Spinal cord (tissue), 10 donors: ENCODE data around the gene CNTFR. TPM values are rescaled to one million over a fixed set of nuclear protein-coding genes. Genes with fewer than 3 reads are reported as not detected.

ENCODE experiments used
- DNase-seq, 6 donors: peaks; one replicate each; pipeline versions ENCODE4 v3.0.0 to v3.0.0-alpha.2; 2013 to 2015; ENCODE audit warnings: low spot score in 6 of 6, low read depth in 4 of 6
- H3K27ac ChIP-seq: one replicate; pipeline ENCODE4 v1.5.1; 2013; ENCODE audit warnings: low read depth, low read length, control low read depth
- H3K27me3 ChIP-seq: one replicate; pipeline ENCODE4 v1.6.1; 2013; ENCODE audit warnings: low read length; ENCODE audit not compliant: control insufficient read depth, insufficient read depth
- H3K36me3 ChIP-seq: one replicate; pipeline ENCODE4 v1.6.1; 2013; ENCODE audit warnings: low read length; ENCODE audit not compliant: control insufficient read depth, insufficient read depth
- H3K4me1 ChIP-seq: one replicate; pipeline ENCODE4 v1.6.1; 2013; ENCODE audit warnings: low read length; ENCODE audit not compliant: control insufficient read depth, insufficient read depth
- H3K4me3 ChIP-seq: one replicate; pipeline ENCODE4 v1.5.1; 2013; ENCODE audit warnings: low read depth, low read length, control low read depth
- H3K9me3 ChIP-seq: one replicate; pipeline ENCODE4 v1.6.1; 2013; ENCODE audit warnings: low read length; ENCODE audit not compliant: control insufficient read depth, insufficient read depth
- whole genome bisulfite sequencing: methylation state at CpG from one replicate; pipeline ENCODE4 v1.1.5; 2013; ENCODE audit warnings: missing lambda C conversion rate; ENCODE audit not compliant: insufficient coverage; 5-methylcytosine and 5-hydroxymethylcytosine counted together
- polyA plus RNA-seq, 2 donors: library from polyadenylated mRNA; unstranded; fragments of 120-200 nt; gene quantifications; one replicate each; pipeline ENCODE4 v1.2.1, GENCODE V29; 2013; ENCODE audit not compliant: insufficient read length in 2 of 2
- total RNA-seq, 2 donors: library from RNA; depleted of rRNA in 1 of 2; stranded (reverse); fragments of 120-200 nt in 1 of 2; fragments of >200 nt in 1 of 2; gene quantifications; one replicate each; pipeline versions ENCODE4 v1.2.3 to v1.2.4, GENCODE V29; 2013 to 2014
- donor health status: healthy.

Gene CNTFR
- total and polyA plus RNA-seq, 4 donors = 9.6 to 110 (median 62.3) TPM

- peaks cover 28% of the 10 kb centered on the region for H3K4me1 ChIP-seq
- H3K36me3 ChIP-seq = peaks cover 7% of the 10 kb centered on the region
- no peaks in the 10 kb centered on the region for H3K9me3 ChIP-seq
- no peak for DNase-seq
- no peak overlapping the region for H3K4me3 ChIP-seq
- H3K27me3 ChIP-seq = no peaks in the 10 kb centered on the region
- H3K27ac ChIP-seq = no peak overlapping the region
Observed at GRCh38 chr9:34606190-34606589, 16.7 kb upstream of the CNTFR start.

- H3K27ac ChIP-seq = no peak overlapping the region
- DNase-seq = peak in 4 of 6 donors; percentile 75 to 95 (median 86)
- WGBS = 36% methylated on average over 2 of the region's 4 CpGs
- H3K9me3 ChIP-seq = no peaks in the 10 kb centered on the region
- no peaks in the 10 kb centered on the region for H3K36me3 ChIP-seq
- H3K4me3 ChIP-seq = no peak overlapping the region
- peaks cover 23% of the 10 kb centered on the region for H3K4me1 ChIP-seq
- H3K27me3 ChIP-seq = no peaks in the 10 kb centered on the region
Observed at GRCh38 chr9:34603610-34604231, 14.2 kb upstream of the CNTFR start.

GRCh38 chr9:34601937-34602573 lies 12.5 kb upstream of the CNTFR start:
- WGBS = 40% methylated on average over 1 of the region's 6 CpGs
- DNase-seq = peak in 2 of 6 donors; percentile 68 to 74
- no peaks in the 10 kb centered on the region for H3K9me3 ChIP-seq
- no peaks in the 10 kb centered on the region for H3K27me3 ChIP-seq
- no peak overlapping the region for H3K27ac ChIP-seq
- peaks cover 23% of the 10 kb centered on the region for H3K4me1 ChIP-seq
- no peaks in the 10 kb centered on the region for H3K36me3 ChIP-seq
- no peak overlapping the region for H3K4me3 ChIP-seq

GRCh38 chr9:34600908-34601307 lies 11.4 kb upstream of the CNTFR start:
- Histone ChIP-seq H3K9me3 (no peaks in the 10 kb centered on the region), H3K4me3 (no peak overlapping the region), H3K27me3 (no peaks in the 10 kb centered on the region), H3K4me1 (peaks cover 23% of the 10 kb centered on the region), H3K36me3 (no peaks in the 10 kb centered on the region), H3K27ac (no peak overlapping the region)
- no peak for DNase-seq
- 38% methylated on average over 1 of the region's 1 CpG for WGBS

- no peak overlapping the region for H3K27ac ChIP-seq
- no peaks in the 10 kb centered on the region for H3K9me3 ChIP-seq
- WGBS = no CpG with 5 or more reads among the region's 1 CpG
- no peak for DNase-seq
- H3K36me3 ChIP-seq = no peaks in the 10 kb centered on the region
- no peaks in the 10 kb centered on the region for H3K27me3 ChIP-seq
- no peak overlapping the region for H3K4me3 ChIP-seq
- peaks cover 23% of the 10 kb centered on the region for H3K4me1 ChIP-seq
Observed at GRCh38 chr9:34599546-34599945, 10.0 kb upstream of the CNTFR start.

GRCh38 chr9:34594177-34594576 lies 4.7 kb upstream of the CNTFR start:
- H3K4me3 ChIP-seq = no peak overlapping the region
- H3K27me3 ChIP-seq = peaks cover 20% of the 10 kb centered on the region
- no CpG with 5 or more reads among the region's 9 CpGs for WGBS
- H3K36me3 ChIP-seq = no peaks in the 10 kb centered on the region
- no peaks in the 10 kb centered on the region for H3K9me3 ChIP-seq
- no peak overlapping the region for H3K27ac ChIP-seq
- no peak for DNase-seq
- peaks cover 42% of the 10 kb centered on the region for H3K4me1 ChIP-seq

GRCh38 chr9:34592895-34593601 lies 3.5 kb upstream of the CNTFR start:
- Histone ChIP-seq H3K27me3 (peaks cover 20% of the 10 kb centered on the region), H3K4me1 (peaks cover 53% of the 10 kb centered on the region), H3K27ac (no peak overlapping the region), H3K36me3 (no peaks in the 10 kb centered on the region), H3K9me3 (no peaks in the 10 kb centered on the region), H3K4me3 (no peak overlapping the region)
- peak in 2 of 6 donors; percentile 58 to 83 for DNase-seq
- 8% methylated on average over 24 of the region's 26 CpGs for WGBS

- no peak for DNase-seq
- peaks cover 55% of the 10 kb centered on the region for H3K4me1 ChIP-seq
- no peaks in the 10 kb centered on the region for H3K9me3 ChIP-seq
- no peak overlapping the region for H3K4me3 ChIP-seq
- H3K27ac ChIP-seq = no peak overlapping the region
- H3K27me3 ChIP-seq = peaks cover 20% of the 10 kb centered on the region
- WGBS = 21% methylated on average over 10 of the region's 16 CpGs
- no peaks in the 10 kb centered on the region for H3K36me3 ChIP-seq
Observed at GRCh38 chr9:34591917-34592866, 2.7 kb upstream of the CNTFR start.

GRCh38 chr9:34591248-34591916 lies 1.9 kb upstream of the CNTFR start:
- peak in 2 of 6 donors; percentile 91 for DNase-seq
- peaks cover 20% of the 10 kb centered on the region for H3K27me3 ChIP-seq
- H3K27ac ChIP-seq = no peak overlapping the region
- peaks cover 55% of the 10 kb centered on the region for H3K4me1 ChIP-seq
- H3K4me3 ChIP-seq = no peak overlapping the region
- no peaks in the 10 kb centered on the region for H3K9me3 ChIP-seq
- no peaks in the 10 kb centered on the region for H3K36me3 ChIP-seq
- 16% methylated on average over 60 of the region's 60 CpGs for WGBS
